ENCODE results near the gene PMP22. TPM values are rescaled to one million over a fixed set of nuclear protein-coding genes. Genes with fewer than 3 reads are reported as not detected.

The PMP22 gene
- total RNA-seq, 4 donors from 2014 or later, result 104 to 246 (median 155) TPM

DNA sequence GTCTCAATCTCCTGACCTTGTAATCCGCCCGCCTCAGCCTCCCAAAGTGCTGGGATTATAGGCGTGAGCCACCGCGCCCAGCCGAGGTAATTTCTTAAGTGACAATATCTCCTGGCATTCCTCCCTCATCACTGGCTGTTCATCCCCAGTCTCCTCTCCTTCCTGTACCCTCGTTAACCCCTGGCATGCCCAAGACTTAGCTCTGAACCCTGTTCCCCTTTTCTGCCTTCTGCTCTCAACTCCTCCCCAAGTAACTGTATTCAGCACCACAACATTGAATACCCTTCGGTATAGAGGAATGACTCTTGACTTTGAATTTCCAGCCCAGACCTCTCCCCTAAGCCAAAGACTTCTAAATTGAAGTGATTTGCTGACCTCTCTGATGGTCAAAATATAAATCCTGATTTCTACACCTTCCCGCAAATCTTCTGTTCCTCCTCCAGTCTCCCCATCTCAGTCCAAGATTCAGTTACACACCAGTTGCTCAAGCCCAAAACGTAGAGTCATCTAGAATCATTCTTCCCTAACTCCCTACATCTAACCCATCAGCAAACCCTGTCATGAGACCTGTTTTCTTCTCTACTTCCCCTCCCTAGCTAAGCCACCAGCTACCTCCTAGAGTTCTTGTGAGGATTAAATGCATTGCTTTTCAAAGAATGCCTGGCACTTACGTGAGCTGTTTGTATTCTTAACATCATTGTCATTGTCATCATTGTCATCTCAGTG, 14.8 kb downstream of the PMP22 start:
- Histone ChIP-seq H3K36me3 (no peaks in the 10 kb centered on the region), H3K27me3 (no peaks in the 10 kb centered on the region), H3K4me1 (peaks cover 11 to 12% of the 10 kb centered on the region in 2 donors), H3K27ac (no peak overlapping the region), H3K9me3 (no peaks in the 10 kb centered on the region), H3K4me3 (no peak overlapping the region)
- intact Hi-C loops (cut with DNase I; ENCODE audit: low total_unique reads), result no loop called here
- no peak for DNase-seq
- TF ChIP-seq, protein P1, sequence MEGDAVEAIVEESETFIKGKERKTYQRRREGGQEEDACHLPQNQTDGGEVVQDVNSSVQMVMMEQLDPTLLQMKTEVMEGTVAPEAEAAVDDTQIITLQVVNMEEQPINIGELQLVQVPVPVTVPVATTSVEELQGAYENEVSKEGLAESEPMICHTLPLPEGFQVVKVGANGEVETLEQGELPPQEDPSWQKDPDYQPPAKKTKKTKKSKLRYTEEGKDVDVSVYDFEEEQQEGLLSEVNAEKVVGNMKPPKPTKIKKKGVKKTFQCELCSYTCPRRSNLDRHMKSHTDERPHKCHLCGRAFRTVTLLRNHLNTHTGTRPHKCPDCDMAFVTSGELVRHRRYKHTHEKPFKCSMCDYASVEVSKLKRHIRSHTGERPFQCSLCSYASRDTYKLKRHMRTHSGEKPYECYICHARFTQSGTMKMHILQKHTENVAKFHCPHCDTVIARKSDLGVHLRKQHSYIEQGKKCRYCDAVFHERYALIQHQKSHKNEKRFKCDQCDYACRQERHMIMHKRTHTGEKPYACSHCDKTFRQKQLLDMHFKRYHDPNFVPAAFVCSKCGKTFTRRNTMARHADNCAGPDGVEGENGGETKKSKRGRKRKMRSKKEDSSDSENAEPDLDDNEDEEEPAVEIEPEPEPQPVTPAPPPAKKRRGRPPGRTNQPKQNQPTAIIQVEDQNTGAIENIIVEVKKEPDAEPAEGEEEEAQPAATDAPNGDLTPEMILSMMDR (IDR thresholded peaks at IDR 0.05), result no peak
- no peak for TF ChIP-seq POLR2A (IDR thresholded peaks at IDR 0.05)

- Histone ChIP-seq H3K4me1 (peaks cover 11 to 12% of the 10 kb centered on the region in 2 donors), H3K27ac (no peak overlapping the region), H3K36me3 (no peaks in the 10 kb centered on the region), H3K9me3 (no peaks in the 10 kb centered on the region), H3K27me3 (no peaks in the 10 kb centered on the region), H3K4me3 (no peak overlapping the region)
- TF ChIP-seq, protein P1 (IDR thresholded peaks at IDR 0.05), result no peak
- TF ChIP-seq POLR2A (IDR thresholded peaks at IDR 0.05), result no peak
- intact Hi-C loops (cut with DNase I; ENCODE audit: low total_unique reads), result no loop called here
- DNase-seq, result no peak
Observed at GRCh38 chr17:15249487-15249886, 15.6 kb downstream of the PMP22 start.

- DNase-seq, result no peak
- no peaks in the 10 kb centered on the region for H3K36me3 ChIP-seq
- no peak overlapping the region for H3K4me3 ChIP-seq
- no peak overlapping the region for H3K27ac ChIP-seq
- no peaks in the 10 kb centered on the region for H3K27me3 ChIP-seq
- intact Hi-C loops (cut with DNase I; ENCODE audit: low total_unique reads), result no loop called here
- peaks cover 5 to 10% of the 10 kb centered on the region in 2 donors for H3K4me1 ChIP-seq
- TF ChIP-seq, protein P1 (IDR thresholded peaks at IDR 0.05), result no peak
- TF ChIP-seq POLR2A (IDR thresholded peaks at IDR 0.05), result no peak
- H3K9me3 ChIP-seq, result no peaks in the 10 kb centered on the region
Observed at GRCh38 chr17:15247891-15248529, 17.1 kb downstream of the PMP22 start.

DNA sequence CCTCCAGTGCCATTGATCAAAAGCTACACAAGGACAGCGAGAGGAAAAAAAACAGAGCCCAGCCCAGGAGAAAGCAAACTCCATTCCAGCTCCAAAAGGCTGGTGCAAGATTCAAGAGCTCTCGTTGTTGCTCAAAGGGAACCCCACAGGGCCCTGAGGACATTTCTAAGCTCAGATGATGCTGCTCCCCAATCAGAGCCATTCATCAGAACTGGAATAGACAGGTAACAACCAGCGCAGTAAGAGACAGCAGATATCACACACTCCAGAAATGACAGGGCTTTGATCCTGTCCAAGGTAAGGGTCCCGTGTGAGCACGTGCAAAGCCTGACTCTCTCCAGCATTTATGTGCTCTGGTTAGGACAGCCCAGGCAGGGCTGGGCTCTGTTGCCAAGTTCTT, 20.1 kb downstream of the PMP22 start:
- TF ChIP-seq, protein P1 (IDR thresholded peaks at IDR 0.05), result no peak
- no peak for TF ChIP-seq POLR2A (IDR thresholded peaks at IDR 0.05)
- Histone ChIP-seq H3K4me1 (peaks cover 5 to 7% of the 10 kb centered on the region in 2 donors), H3K27me3 (no peaks in the 10 kb centered on the region), H3K9me3 (no peaks in the 10 kb centered on the region), H3K27ac (peak overlapping the region in 1 of 2 donors; percentile 18), H3K4me3 (no peak overlapping the region), H3K36me3 (no peaks in the 10 kb centered on the region)
- no peak for DNase-seq
- intact Hi-C loops (cut with DNase I; ENCODE audit: low total_unique reads), result no loop called here

- no peaks in the 10 kb centered on the region for H3K9me3 ChIP-seq
- H3K4me3 ChIP-seq, result no peak overlapping the region
- no peaks in the 10 kb centered on the region for H3K4me1 ChIP-seq
- no peak for TF ChIP-seq POLR2A (IDR thresholded peaks at IDR 0.05)
- TF ChIP-seq, protein P1 (IDR thresholded peaks at IDR 0.05), result no peak
- H3K36me3 ChIP-seq, result no peaks in the 10 kb centered on the region
- DNase-seq, result no peak
- H3K27me3 ChIP-seq, result no peaks in the 10 kb centered on the region
- intact Hi-C loops (cut with DNase I; ENCODE audit: low total_unique reads), result no loop called here
- no peak overlapping the region for H3K27ac ChIP-seq
Observed at GRCh38 chr17:15240644-15241043, 24.5 kb downstream of the PMP22 start.

Measured in uterus (tissue), 4 donors.